ENCODE measurements around the gene CUX1. TPM values are rescaled to one million over a fixed set of nuclear protein-coding genes. Genes with fewer than 3 reads are reported as not detected.
A peak's percentile ranks its signal among the peaks of the same experiment; 100 is the strongest.

The CUX1 gene
- total RNA-seq, 1 donor from 2014 or later: 118 TPM

GRCh38 chr7:101878938-101879337 lies 61.5 kb downstream of the CUX1 start:
- no peak for TF ChIP-seq CTCF (IDR thresholded peaks at IDR 0.05)
- no peak for DNase-seq (ENCODE audit: low spot score)
- Mint-ChIP-seq H3K27ac (ENCODE audit: unreplicated experiment) (no peak overlapping the region), H3K9me3 (ENCODE audit: low read depth) (no peaks in the 10 kb centered on the region), H3K4me3 (ENCODE audit: unreplicated experiment) (no peak overlapping the region), H3K27me3 (ENCODE audit: low read depth) (no peaks in the 10 kb centered on the region), H3K36me3 (ENCODE audit: low read depth) (peaks cover 2% of the 10 kb centered on the region), H3K4me1 (ENCODE audit: low read depth) (peaks cover 65% of the 10 kb centered on the region)

- Mint-ChIP-seq H3K27ac (ENCODE audit: unreplicated experiment) (peak overlapping the region; percentile 99), H3K4me3 (ENCODE audit: unreplicated experiment) (no peak overlapping the region), H3K9me3 (ENCODE audit: low read depth) (no peaks in the 10 kb centered on the region), H3K36me3 (ENCODE audit: low read depth) (peaks cover 2% of the 10 kb centered on the region), H3K27me3 (ENCODE audit: low read depth) (no peaks in the 10 kb centered on the region), H3K4me1 (ENCODE audit: low read depth) (peaks cover 65% of the 10 kb centered on the region)
- TF ChIP-seq CTCF (IDR thresholded peaks at IDR 0.05): no peak
- no peak for DNase-seq (ENCODE audit: low spot score)
Observed at GRCh38 chr7:101879565-101879964, 62.1 kb downstream of the CUX1 start.

- Mint-ChIP-seq H3K4me1 (ENCODE audit: low read depth) (peaks cover 64% of the 10 kb centered on the region), H3K4me3 (ENCODE audit: unreplicated experiment) (no peak overlapping the region), H3K27ac (ENCODE audit: unreplicated experiment) (peak overlapping the region; percentile 99), H3K36me3 (ENCODE audit: low read depth) (peaks cover 2% of the 10 kb centered on the region), H3K9me3 (ENCODE audit: low read depth) (no peaks in the 10 kb centered on the region), H3K27me3 (ENCODE audit: low read depth) (no peaks in the 10 kb centered on the region)
- no peak for DNase-seq (ENCODE audit: low spot score)
- TF ChIP-seq CTCF (IDR thresholded peaks at IDR 0.05): no peak
Observed at GRCh38 chr7:101880282-101881054, 63.0 kb downstream of the CUX1 start.

GRCh38 chr7:101882005-101882421 lies 64.6 kb downstream of the CUX1 start:
- H3K4me3 Mint-ChIP-seq (ENCODE audit: unreplicated experiment): no peak overlapping the region
- TF ChIP-seq CTCF (IDR thresholded peaks at IDR 0.05): no peak
- H3K36me3 Mint-ChIP-seq (ENCODE audit: low read depth): no peaks in the 10 kb centered on the region
- no peak for DNase-seq (ENCODE audit: low spot score)
- H3K27ac Mint-ChIP-seq (ENCODE audit: unreplicated experiment): peak overlapping the region; percentile 99
- H3K9me3 Mint-ChIP-seq (ENCODE audit: low read depth): no peaks in the 10 kb centered on the region
- no peaks in the 10 kb centered on the region for H3K27me3 Mint-ChIP-seq (ENCODE audit: low read depth)
- peaks cover 66% of the 10 kb centered on the region for H3K4me1 Mint-ChIP-seq (ENCODE audit: low read depth)

- TF ChIP-seq CTCF (IDR thresholded peaks at IDR 0.05): peak; percentile 20
- H3K36me3 Mint-ChIP-seq (ENCODE audit: low read depth): no peaks in the 10 kb centered on the region
- H3K27me3 Mint-ChIP-seq (ENCODE audit: low read depth): no peaks in the 10 kb centered on the region
- H3K4me3 Mint-ChIP-seq (ENCODE audit: unreplicated experiment): peak overlapping the region; percentile 51
- no peaks in the 10 kb centered on the region for H3K9me3 Mint-ChIP-seq (ENCODE audit: low read depth)
- peak overlapping the region; percentile 99 for H3K27ac Mint-ChIP-seq (ENCODE audit: unreplicated experiment)
- H3K4me1 Mint-ChIP-seq (ENCODE audit: low read depth): peaks cover 71% of the 10 kb centered on the region
- no peak for DNase-seq (ENCODE audit: low spot score)
Observed at GRCh38 chr7:101882595-101883564, 65.5 kb downstream of the CUX1 start.
